Stimulated activated CD4-positive, alpha-beta T cell treated with anti-CD3 and anti-CD28 coated beads, Interleukin-1b, Interleukin-23, amount 100 ng/mL, for 48 hours (primary cell): Measurements from ENCODE around the gene BCL2L12.

Source experiments
- DNase-seq: peaks from one replicate; pipeline ENCODE4 v3.0.0-alpha.2; 2020

BCL2L12 gene

GRCh38 chr19:49685845-49686332 lies 20.2 kb downstream of the BCL2L12 start:
- no peak for DNase-seq

- no peak for DNase-seq
Measured at GRCh38 chr19:49686503-49687088, 20.9 kb downstream of the BCL2L12 start.

DNA sequence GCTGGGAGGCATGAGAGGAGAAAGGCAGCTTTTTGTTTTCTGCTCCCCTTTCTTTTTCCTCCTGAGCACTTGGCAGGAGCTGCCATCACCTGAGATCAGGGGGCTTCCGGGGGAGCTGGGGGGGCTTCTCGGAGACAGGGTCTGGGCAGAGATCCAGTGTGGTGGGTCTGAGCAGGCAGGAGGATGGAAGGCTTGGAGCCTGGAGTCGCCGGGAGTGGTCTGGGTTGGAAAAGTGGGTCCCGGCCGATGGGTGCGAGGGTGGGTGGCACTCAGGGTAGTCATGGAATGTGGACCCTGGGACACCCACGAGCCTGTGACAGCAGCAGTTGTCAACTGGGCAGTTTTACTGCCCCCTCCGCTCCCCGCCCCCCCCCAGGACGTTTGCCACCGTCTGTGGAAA lies 21.4 kb downstream of the BCL2L12 start:
- no peak for DNase-seq

GRCh38 chr19:49687566-49688316 lies 22.0 kb downstream of the BCL2L12 start:
- DNase-seq = no peak

DNA sequence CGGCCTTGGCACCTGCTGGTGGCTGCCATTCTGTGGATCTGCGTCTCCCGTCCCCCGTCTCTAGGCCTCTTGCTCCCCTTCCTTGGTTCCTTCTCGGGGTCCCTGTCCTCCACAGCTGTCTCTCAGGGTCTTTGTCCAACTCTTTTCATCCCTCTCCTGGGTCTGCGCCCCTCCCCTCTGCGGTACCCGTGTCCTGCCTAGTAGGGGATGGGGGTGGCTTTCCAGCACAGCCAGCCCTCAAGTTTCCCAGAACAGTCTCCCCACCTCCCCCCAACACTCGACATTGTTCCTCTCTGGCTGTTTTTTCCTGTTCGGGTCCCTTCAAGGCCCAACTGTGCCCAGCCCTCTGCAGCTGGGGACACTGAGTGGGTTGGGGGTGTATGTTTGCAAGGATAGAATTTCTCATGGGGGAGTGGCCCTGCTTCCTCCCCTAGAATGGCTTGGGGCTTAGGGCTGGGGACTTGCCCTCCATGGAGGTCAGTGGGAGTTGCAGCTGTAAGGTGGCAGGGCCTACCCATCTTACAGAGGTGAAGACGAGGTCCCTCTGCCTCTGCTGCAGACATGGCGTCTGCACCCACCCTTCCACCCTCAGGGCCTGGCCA lies 22.9 kb downstream of the BCL2L12 start:
- DNase-seq = no peak

DNA sequence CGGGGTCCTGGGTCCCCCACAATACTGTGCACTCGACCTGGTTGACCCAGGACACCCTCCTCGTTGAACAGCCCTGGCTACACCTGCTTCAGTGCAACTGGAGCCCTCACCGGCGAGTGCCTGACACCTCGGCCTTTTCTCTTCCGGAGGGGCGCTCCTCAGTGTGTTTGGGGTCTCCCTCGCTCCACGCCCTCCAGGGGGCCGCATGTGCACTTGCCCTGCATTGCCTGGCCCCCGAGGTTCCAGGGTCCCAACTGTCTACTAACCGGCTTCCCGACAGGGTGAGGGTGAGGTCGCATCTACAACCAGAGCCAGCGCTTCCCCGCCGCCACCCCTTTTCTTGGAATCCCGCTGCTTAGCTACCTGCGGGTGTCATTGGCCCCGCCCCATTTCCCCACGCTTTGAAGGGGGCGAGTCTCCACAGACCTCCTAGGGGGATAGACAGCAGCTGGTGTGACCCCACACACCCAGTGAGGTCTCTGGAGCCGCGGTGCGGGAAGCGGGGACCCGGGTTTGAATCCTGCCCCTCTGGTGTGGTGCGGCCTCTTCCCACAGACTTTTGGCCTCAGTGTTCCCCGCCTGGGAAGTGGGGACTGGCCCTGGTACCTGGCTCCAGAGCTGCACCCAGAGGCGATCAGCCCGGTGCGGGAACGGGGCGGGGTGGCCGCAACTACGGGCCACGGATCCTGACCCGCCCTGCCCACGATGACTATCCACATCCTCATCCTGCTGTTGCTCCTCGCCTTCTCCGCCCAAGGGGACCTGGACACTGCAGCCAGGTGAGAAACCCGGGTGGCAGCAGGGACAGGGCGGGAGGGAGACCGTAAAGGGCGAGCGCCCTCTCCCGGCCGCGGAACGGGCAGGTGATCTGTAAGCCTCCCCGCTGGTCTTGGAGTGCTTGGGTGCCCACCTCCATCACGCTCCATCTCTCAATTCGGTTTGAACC lies 23.7 kb downstream of the BCL2L12 start, which contains the start of gene ADM5:
TSS of gene ADM5 (plus strand) at position 462 of the 946 bp plus-strand sequence. CDS start at position 706, 244 bp downstream.
- peak; percentile 43 for DNase-seq

DNA sequence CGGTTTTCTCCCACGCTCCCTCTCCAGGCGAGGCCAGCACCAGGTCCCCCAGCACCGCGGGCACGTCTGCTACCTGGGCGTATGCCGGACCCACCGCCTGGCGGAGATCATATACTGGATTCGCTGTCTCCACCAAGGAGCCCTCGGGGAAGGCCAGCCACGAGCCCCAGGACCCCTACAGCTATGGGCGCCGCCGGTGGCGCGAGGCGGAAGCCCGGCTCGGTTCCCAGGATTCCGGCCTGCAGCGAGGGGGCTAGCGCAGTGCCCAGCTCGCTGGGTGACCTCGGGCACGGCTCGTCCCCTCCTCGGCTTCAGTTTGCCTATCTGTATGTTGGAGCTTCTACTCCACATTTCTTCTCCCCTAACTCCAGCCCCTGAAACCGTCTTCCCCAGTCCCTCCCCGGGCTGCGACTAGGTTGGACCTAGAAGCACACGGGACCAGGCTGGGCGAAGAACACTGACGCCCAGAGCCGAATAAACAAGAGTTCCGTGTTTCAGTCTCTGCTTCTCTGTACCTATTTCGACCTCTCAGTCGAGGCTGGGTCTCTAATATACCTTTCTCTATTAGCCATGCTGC lies 24.4 kb downstream of the BCL2L12 start:
- no peak for DNase-seq

- DNase-seq = peak; percentile 71
Measured at GRCh38 chr19:49690656-49691242, 25.0 kb downstream of the BCL2L12 start, which contains the start of gene CPT1C. Gene CPT1C (plus strand): TSS chr19:49691116. CDS start chr19:49692253, 1,137 bp downstream.

- DNase-seq = peak; percentile 37
Measured at GRCh38 chr19:49691243-49692146, 25.8 kb downstream of the BCL2L12 start.

- no peak for DNase-seq
Measured at GRCh38 chr19:49692147-49692506, 26.4 kb downstream of the BCL2L12 start.

DNA sequence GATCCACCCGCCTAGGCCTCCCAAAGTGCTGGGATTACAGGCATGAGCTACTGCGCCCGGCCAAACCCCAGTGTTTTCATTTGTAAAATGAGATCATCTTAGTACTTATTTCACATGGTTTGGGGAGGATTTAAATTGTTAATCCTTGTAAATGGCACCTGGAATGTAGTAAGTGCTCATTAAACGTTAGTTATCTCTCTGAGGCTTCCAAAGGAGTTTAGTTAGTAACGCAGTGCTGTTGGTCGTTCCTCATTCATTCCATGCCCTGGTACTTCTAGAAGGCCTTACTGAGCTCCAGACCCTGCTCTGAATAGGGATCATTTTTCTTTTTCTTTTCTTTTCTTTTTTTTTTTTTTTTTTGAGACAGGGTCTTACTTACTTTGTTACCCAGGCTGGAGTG lies 30.4 kb downstream of the BCL2L12 start:
- DNase-seq = no peak

GRCh38 chr19:49696865-49697264 lies 31.1 kb downstream of the BCL2L12 start:
- DNase-seq = no peak

DNA sequence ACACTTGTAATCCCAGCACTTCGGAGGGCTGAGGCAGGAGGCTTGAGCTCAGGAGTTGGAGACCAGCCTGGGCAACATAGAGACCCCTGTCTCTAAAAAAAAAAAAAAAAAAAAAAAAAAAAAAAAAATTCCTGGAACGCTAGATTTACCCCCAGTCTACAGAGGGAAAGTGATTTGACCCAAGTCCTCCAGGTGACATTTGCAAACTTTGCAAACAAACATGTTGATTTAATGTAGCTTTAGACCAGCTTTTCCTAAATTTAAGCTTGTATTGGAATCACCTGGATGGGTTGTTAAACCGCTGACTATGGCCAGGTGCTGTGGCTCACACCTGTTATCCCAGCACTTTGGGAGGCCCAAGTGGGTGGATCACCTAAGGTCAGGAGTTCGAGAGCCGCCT lies 33.6 kb downstream of the BCL2L12 start:
- DNase-seq = no peak

- DNase-seq = no peak
Measured at GRCh38 chr19:49700563-49700962, 34.8 kb downstream of the BCL2L12 start.

GRCh38 chr19:49701271-49701786 lies 35.6 kb downstream of the BCL2L12 start:
- no peak for DNase-seq

DNA sequence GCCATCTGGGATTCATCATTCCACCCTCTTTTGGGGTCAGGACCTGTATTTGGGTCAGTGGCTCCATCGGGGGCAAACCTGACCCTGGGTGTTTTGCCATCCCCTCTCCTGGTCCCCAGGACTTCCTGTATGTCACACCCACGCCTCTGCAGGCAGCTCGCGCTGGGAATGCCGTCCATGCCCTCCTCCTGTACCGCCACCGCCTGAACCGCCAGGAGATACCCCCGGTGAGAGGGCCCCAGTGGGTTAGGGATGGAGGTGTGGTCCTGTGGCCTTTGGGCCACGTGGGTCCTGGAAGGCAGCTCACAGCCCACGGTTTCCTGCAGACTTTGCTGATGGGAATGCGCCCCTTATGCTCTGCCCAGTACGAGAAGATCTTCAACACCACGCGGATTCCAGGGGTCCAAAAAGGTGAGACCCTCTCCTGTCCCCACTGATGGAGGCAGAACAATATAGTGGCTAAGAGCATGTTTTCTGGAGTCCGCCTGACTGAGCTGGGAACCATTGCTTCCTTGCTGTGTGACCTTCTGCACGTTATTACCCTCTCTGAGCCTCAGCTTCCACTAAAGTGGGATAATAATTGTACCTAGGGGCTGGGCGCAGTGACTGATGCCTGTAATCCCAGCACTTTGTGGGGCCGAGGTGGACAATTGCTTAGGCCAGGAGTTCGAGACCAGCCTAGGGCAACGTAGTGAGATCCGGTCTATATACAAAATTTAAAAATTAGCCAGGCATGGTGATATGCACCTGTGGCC lies 39.3 kb downstream of the BCL2L12 start:
- no peak for DNase-seq

- DNase-seq = no peak
Measured at GRCh38 chr19:49705919-49706318, 40.2 kb downstream of the BCL2L12 start.

GRCh38 chr19:49710372-49710951 lies 44.7 kb downstream of the BCL2L12 start:
- no peak for DNase-seq

DNA sequence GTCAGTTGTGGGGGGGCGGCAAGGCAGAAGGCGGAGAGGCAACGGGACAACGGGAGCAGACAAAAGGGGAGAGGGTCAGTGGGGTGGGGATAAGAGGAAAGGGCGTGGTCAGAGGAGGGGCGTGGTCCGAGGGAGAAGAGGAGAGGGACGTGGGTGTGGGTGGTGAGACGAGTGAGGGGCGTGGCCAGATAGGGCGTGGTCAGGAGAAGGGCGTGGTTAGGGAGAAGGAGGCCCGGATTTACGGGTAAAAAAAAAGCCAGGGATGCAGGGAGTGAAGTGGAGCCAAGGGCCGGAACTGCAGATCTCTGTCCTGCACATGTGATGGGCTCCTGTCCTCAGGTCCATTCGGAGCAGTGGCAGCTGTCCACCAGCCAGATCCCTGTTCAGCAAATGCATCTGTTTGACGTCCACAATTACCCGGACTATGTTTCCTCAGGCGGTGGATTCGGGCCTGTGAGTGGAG lies 46.7 kb downstream of the BCL2L12 start:
- no peak for DNase-seq
